Liver (tissue), 3 donors: ENCODE data around the gene SCAF1.

Experiments
- ATF3 ChIP-seq: IDR thresholded peaks from 2 replicates; pipeline ENCODE4 v1.6.1; 2016; ENCODE audit warnings: antibody characterized with exemption
- CTCF ChIP-seq: fragments of 150-350 bp; IDR thresholded peaks from 2 replicates; pipeline ENCODE4 v1.5.1; 2017; ENCODE audit warnings: improper control_type of control experiment, low read depth, low read length; ENCODE audit not compliant: missing input control
- GABPA ChIP-seq, 2 donors: IDR thresholded peaks in 1 of 2; conservative IDR thresholded peaks in 1 of 2; 2 replicates each; pipeline ENCODE4 v1.6.1; 2016; ENCODE audit warnings: antibody characterized with exemption in 2 of 2, mild to moderate bottlenecking in 1 of 2, moderate library complexity in 1 of 2
- HNF4A ChIP-seq, 2 donors: conservative IDR thresholded peaks; 2 replicates each; pipeline ENCODE4 v1.6.1; 2016; ENCODE audit warnings: antibody characterized with exemption in 2 of 2, mild to moderate bottlenecking in 2 of 2
- RAD21 ChIP-seq, 2 donors: IDR thresholded peaks; 2 replicates each; pipeline ENCODE4 v1.6.1; 2016; ENCODE audit warnings: antibody characterized with exemption in 2 of 2, mild to moderate bottlenecking in 2 of 2
- YY1 ChIP-seq: IDR thresholded peaks from 2 replicates; pipeline ENCODE4 v1.6.1; 2016; ENCODE audit warnings: antibody characterized with exemption, mild to moderate bottlenecking
- donor health status: healthy.
- donor health status: healthy.

- TF ChIP-seq CTCF: no peak
- TF ChIP-seq YY1: no peak
- TF ChIP-seq RAD21 (IDR thresholded peaks at IDR 0.05): no peak
- no peak for TF ChIP-seq GABPA (IDR thresholded peaks at IDR 0.05 in 1 of 2, conservative IDR thresholded peaks at IDR 0.05 in 1 of 2)
- TF ChIP-seq ATF3: no peak
- TF ChIP-seq HNF4A (conservative IDR thresholded peaks at IDR 0.05): no peak
Measured at GRCh38 chr19:49686503-49687088, 44.6 kb downstream of the SCAF1 start.
